DOHH2 (cell line): ENCODE data around the gene GOLGA3.

Experiments
- H3F3A ChIP-seq: fragments of 200-600 bp; sonication (generic), shearing (Covaris generic); 2 replicates; pipeline ENCODE4 v1.6.0; 2016; ENCODE audit warnings: antibody characterized with exemption, mild to moderate bottlenecking; ENCODE audit not compliant: control insufficient read depth, insufficient read depth
- H3K27ac ChIP-seq: fragments of 200-600 bp; sonication (generic); 2 replicates; pipeline ENCODE4 v1.5.1; 2014; ENCODE audit warnings: low read depth, mild to moderate bottlenecking, low read length, moderate library complexity
- H3K27me3 ChIP-seq: fragments of 200-600 bp; sonication (generic); 2 replicates; pipeline ENCODE4 v1.6.1; 2014; ENCODE audit warnings: mild to moderate bottlenecking, low read length, mixed read lengths; ENCODE audit not compliant: control insufficient read depth
- H3K36me3 ChIP-seq: fragments of 200-600 bp; sonication (generic); 2 replicates; pipeline ENCODE4 v1.6.1; 2014; ENCODE audit warnings: mild to moderate bottlenecking, low read length, moderate library complexity, mixed read lengths; ENCODE audit not compliant: control insufficient read depth
- H3K4me1 ChIP-seq: fragments of 200-600 bp; sonication (generic); 2 replicates; pipeline ENCODE4 v1.6.1; 2014; ENCODE audit warnings: mild to moderate bottlenecking, low read length, mixed read lengths; ENCODE audit not compliant: control insufficient read depth
- H3K4me2 ChIP-seq: fragments of 200-600 bp; sonication (generic); 2 replicates; pipeline ENCODE4 v1.6.0; 2014; ENCODE audit warnings: mild to moderate bottlenecking, low read length, moderate library complexity
- H3K4me3 ChIP-seq: fragments of 200-600 bp; sonication (generic); 2 replicates; pipeline ENCODE4 v1.5.1; 2014; ENCODE audit warnings: mild to moderate bottlenecking, low read length, mixed read lengths
- H3K79me2 ChIP-seq: fragments of 200-600 bp; sonication (generic); 2 replicates; pipeline ENCODE4 v1.6.1; 2014; ENCODE audit warnings: mild to moderate bottlenecking, low read length, mixed read lengths; ENCODE audit not compliant: control insufficient read depth
- H3K9me2 ChIP-seq: fragments of 200-600 bp; sonication (generic); replicated peaks from 2 replicates; pipeline ENCODE4 v1.6.1; 2014; ENCODE audit warnings: mild to moderate bottlenecking, low read length, mixed read lengths; ENCODE audit not compliant: control insufficient read depth
- H3K9me3 ChIP-seq: fragments of 200-600 bp; sonication (generic); 2 replicates; pipeline ENCODE4 v1.6.1; 2014; ENCODE audit warnings: antibody characterized with exemption, low read length, mixed read lengths; ENCODE audit not compliant: control insufficient read depth, insufficient read depth
- H4K20me1 ChIP-seq: fragments of 200-600 bp; sonication (generic); 2 replicates; pipeline ENCODE4 v1.6.0; 2014; ENCODE audit warnings: low read depth, mild to moderate bottlenecking, antibody characterized with exemption, low read length, moderate library complexity; ENCODE audit not compliant: control insufficient read depth, insufficient read depth
- CTCF ChIP-seq: fragments of 200-600 bp; sonication (generic); IDR thresholded peaks from one replicate; pipeline ENCODE4 v1.5.1; 2014; ENCODE audit warnings: antibody characterized with exemption, mild to moderate bottlenecking, low read depth, low read length; ENCODE audit not compliant: poor library complexity, severe bottlenecking
- EZH2phosphoT487 ChIP-seq: fragments of 200-600 bp; sonication (generic); IDR thresholded peaks from 2 replicates; pipeline ENCODE4 v1.6.1; 2017; ENCODE audit warnings: borderline replicate concordance, mild to moderate bottlenecking, antibody characterized with exemption, low read length, moderate library complexity, mixed read lengths

The GOLGA3 gene

GRCh38 chr12:132775502-132776229 lies 53.0 kb downstream of the GOLGA3 start:
- Histone ChIP-seq H3K4me3 (no peak overlapping the region), H4K20me1 (no peaks in the 10 kb centered on the region), H3K4me2 (no peak overlapping the region), H3K36me3 (peaks cover 82% of the 10 kb centered on the region), H3F3A (peaks cover 33% of the 10 kb centered on the region), H3K4me1 (peaks cover 37% of the 10 kb centered on the region), H3K9me3 (no peaks in the 10 kb centered on the region), H3K27ac (no peak overlapping the region), H3K9me2 (no peaks in the 10 kb centered on the region), H3K79me2 (peaks cover 10% of the 10 kb centered on the region), H3K27me3 (no peaks in the 10 kb centered on the region)
- TF ChIP-seq CTCF (no peak), EZH2phosphoT487 (no peak)

- Histone ChIP-seq H3K9me2 (no peaks in the 10 kb centered on the region), H3F3A (peaks cover 39% of the 10 kb centered on the region), H3K27ac (no peak overlapping the region), H3K4me2 (no peak overlapping the region), H4K20me1 (no peaks in the 10 kb centered on the region), H3K4me3 (no peak overlapping the region), H3K27me3 (no peaks in the 10 kb centered on the region), H3K36me3 (peaks cover 80% of the 10 kb centered on the region), H3K9me3 (no peaks in the 10 kb centered on the region), H3K79me2 (peaks cover 11% of the 10 kb centered on the region), H3K4me1 (peaks cover 47% of the 10 kb centered on the region)
- TF ChIP-seq EZH2phosphoT487: no peak
- no peak for TF ChIP-seq CTCF
Measured at GRCh38 chr12:132774646-132775275, 53.9 kb downstream of the GOLGA3 start.

- peak overlapping the region; percentile 95 for H3K27ac ChIP-seq
- no peaks in the 10 kb centered on the region for H3K9me2 ChIP-seq
- peaks cover 2% of the 10 kb centered on the region; the same call in 1 of the 2 replicates for H3K9me3 ChIP-seq
- H3K79me2 ChIP-seq: peaks cover 17% of the 10 kb centered on the region
- H4K20me1 ChIP-seq: no peaks in the 10 kb centered on the region
- TF ChIP-seq EZH2phosphoT487: no peak
- no peak for TF ChIP-seq CTCF
- H3F3A ChIP-seq: peaks cover 45% of the 10 kb centered on the region
- peaks cover 53% of the 10 kb centered on the region for H3K4me1 ChIP-seq
- H3K4me3 ChIP-seq: no peak overlapping the region
- peaks cover 80% of the 10 kb centered on the region for H3K36me3 ChIP-seq
- no peak overlapping the region; the same call in 1 of the 2 replicates for H3K4me2 ChIP-seq
- no peaks in the 10 kb centered on the region for H3K27me3 ChIP-seq
Measured at GRCh38 chr12:132774159-132774558, 54.5 kb downstream of the GOLGA3 start.
